SHP77 (cell line): Measurements from ENCODE around the gene EIF1AD.
"Not testable (repeated sequence)": the region's sequence is repeated elsewhere in the genome, so short reads cannot be mapped to it uniquely, and the experiment has no call there.

Experiments used
- DNase-seq, 2 experiments: peaks; one replicate each; lab custom pipeline; 2025; lab: John Stamatoyannopoulos, UW

EIF1AD gene

DNA sequence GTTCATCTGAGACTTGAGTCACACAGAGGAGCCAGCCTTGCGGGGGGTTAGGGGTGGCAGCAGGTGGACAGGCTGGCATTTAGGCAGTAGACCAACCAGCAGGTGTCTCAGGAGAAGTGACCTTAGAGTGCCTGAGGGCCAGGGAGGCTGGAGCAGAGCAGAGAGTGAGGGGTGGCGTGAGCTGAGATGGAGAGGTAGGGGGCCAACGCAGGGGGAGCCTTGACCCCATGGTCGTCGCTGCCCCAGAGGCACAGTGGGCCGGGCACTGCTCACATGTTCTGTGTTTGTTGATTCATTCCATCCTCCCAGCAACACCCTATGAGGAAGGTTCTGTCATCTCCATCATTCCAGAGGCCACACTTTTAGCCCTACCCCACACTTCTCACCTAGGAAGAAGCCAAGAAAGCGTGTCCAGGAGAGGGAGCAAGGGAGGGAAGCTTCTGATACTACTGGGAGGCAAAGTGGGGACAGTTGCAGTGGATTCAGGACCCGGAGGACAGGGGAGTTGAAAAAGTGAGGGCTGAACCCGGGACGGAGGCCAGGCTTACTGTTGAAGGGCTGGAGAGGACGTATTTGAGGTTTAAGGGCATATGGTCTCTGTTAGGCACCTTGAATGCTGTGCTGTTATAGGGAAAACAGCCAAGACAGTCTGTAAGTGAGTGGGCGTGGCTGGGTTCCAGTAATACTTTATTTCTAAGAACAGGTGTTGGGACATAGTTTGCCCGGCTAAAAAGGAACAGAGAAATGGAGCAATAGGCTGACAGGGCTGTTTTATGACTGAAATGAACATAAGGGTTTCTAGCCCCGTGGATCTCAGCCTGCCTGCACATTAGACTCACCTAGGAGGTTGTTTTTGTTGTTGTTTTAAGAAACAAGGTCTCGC is 33.1 kb downstream of the EIF1AD start:
- DNase-seq: no peak

DNA sequence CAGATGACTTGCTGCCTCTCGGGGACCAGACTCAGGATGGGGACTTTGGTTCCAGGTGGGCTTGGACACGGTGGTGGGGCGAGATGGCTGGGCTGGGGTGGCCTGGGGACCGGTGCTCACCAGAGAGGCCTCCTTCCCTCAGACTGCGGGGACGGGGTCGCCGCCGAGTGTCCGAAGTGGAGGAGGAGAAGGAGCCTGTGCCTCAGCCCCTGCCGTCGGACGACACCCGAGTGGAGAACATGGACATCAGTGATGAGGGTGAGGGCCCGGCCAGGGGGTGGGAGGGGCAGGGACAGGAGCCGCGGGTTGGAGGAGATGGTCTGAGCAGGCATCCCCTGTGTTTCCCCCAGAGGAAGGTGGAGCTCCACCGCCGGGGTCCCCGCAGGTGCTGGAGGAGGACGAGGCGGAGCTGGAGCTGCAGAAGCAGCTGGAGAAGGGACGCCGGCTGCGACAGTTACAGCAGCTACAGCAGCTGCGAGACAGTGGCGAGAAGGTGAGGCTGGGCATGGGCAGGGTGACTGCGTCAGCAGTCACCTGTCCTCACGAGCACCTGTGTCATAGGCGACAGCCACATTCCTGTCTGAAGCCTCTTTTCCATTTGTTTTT is 34.5 kb downstream of the EIF1AD start:
- no peak for DNase-seq

- no peak for DNase-seq
These were observed 35.8 kb downstream of the EIF1AD start for GRCh38 chr11:65965986-65966762.

GRCh38 chr11:65964906-65965305 is 37.1 kb downstream of the EIF1AD start:
- no peak for DNase-seq

DNA sequence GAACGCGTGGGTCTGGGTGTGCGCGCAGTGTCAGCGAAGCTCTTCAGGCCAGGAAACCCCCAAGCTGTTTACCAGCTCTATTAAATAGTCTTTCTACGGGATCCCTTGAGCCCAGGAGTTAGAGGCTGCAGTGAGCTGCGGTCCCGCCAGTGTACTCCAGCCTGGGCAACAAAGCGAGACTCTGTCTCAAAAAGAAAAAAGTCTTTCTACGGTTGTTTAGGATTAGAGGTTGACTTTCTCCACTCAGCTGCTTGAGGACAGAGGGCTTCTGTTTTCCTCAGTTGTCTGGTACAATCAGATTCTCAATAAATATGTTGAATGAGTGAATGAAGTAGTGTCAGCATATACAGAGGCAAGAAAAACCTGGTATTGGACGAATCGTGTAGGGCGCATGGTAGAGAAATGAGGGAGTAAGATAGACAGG is 39.8 kb downstream of the EIF1AD start:
- no peak for DNase-seq

- peak; percentile 95 to 97 for DNase-seq
These were observed 40.5 kb downstream of the EIF1AD start, which contains the start of gene SART1 for GRCh38 chr11:65961267-65962140. SART1 (plus strand) TSS chr11:65961734; CDS start chr11:65961781, 47 bp downstream.

- DNase-seq: no peak
These were observed 41.1 kb downstream of the EIF1AD start for GRCh38 chr11:65960824-65961266.

GRCh38 chr11:65958774-65959420 is 43.1 kb downstream of the EIF1AD start:
- DNase-seq: no peak

DNA sequence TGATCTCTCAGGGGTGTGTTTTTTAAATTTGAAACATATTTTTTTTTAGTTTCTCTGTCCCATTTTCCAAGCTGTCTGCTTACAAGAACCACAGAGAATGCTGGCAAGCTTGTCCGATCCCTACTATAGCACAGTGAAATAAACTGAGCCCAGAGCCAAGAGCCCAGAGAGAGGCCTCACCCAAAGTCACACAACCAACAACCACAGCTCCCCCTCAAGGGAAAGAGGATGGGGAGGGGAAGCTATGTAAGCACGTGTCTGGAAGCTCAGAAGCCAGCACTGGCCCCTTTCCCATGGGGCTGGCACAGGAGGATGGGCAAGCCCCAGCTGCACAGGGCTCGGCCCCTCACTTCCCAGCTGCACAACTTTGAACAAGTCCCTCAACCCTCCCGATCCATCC is 43.7 kb downstream of the EIF1AD start:
- no peak for DNase-seq

DNA sequence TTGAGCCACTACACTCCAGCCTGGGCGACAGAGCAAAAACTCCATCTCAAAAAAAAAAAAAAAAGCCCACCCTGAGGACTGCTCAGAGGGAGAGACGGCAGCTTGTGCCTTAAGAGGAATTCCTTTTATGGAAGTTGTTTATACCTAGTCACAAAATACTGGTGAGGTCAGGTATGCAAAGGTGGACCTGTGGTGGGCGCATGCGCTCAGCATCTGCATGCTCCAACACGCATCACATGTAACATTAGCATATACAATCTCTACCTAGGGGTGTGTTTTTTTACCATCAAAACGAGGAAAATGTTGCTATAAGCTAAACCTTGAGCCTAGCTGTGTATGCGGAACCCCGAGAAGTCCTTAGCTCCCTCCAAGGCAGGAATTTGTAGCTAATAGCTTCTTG is 47.2 kb downstream of the EIF1AD start:
- no peak for DNase-seq

DNA sequence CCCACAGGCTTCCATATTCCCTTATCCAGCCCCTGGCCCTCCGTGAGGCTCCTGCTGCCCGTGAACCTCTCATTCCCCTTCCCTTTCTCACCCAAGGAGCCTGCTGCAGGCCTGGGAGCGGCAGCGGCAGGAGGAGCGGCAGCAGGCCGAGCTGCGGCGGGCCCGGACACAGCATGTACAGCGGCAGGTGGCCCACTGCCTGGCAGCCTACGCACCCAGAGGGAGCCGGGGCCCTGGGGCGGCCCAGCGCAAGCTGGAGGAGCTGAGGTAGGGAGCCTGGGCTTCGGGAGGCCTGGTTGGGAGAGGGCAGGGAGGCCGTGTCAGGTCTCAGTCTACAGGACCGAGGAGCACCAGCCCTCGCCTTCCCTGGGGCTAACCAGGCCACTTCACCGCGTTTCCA is 48.5 kb downstream of the EIF1AD start:
- DNase-seq: no peak

- no peak for DNase-seq
These were observed 49.9 kb downstream of the EIF1AD start for GRCh38 chr11:65952052-65952521.

- not testable (repeated sequence) for DNase-seq
These were observed 50.3 kb downstream of the EIF1AD start for GRCh38 chr11:65951641-65952040.

GRCh38 chr11:65950711-65951110 is 51.2 kb downstream of the EIF1AD start:
- not testable (repeated sequence) for DNase-seq

DNA sequence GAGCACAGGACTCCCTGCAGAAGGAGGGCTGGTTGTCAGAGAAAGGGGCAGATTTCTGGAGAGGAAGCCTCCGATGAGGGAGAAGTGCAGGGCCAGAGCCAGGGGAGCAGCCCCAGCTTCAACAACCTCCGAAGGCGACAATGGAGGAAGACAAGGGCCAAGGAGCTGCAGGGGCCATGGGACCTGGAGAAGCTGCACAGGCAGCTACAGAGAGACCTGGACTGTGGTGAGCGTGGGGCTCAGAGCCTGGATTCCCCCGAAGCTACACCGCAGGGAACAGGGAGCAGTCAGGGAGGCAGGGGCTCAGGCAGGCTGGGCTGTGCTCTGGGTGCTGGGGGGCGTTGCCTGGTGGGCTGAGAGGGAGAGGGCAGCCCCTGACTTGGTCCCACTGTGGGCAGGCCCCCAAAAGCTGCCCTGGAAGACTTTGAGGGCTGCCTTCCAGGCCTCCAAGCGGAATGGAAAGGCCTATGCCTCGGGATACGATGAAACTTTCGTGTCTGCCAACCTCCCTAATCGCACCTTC is 54.3 kb downstream of the EIF1AD start:
- DNase-seq: no peak

DNA sequence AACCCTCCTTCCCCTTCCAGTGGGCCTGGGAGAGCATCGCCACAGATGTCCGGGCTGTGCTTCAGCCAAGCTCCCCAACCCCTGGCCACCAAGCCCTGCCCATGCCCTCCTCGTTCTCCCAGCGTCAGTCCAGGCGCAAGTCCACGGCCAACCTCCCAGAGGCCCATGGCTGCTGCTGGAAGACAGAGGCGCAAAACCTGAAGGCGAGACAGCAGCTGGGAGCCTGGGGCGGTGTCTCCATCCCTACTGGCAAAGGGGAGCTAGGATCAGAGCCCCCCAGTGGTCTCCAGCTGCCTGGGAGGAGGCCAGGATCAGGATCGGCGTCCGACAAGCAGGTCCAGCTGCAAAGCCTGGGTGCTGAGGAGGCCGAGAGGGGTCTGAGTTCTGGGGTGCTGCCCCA is 54.8 kb downstream of the EIF1AD start:
- no peak for DNase-seq

DNA sequence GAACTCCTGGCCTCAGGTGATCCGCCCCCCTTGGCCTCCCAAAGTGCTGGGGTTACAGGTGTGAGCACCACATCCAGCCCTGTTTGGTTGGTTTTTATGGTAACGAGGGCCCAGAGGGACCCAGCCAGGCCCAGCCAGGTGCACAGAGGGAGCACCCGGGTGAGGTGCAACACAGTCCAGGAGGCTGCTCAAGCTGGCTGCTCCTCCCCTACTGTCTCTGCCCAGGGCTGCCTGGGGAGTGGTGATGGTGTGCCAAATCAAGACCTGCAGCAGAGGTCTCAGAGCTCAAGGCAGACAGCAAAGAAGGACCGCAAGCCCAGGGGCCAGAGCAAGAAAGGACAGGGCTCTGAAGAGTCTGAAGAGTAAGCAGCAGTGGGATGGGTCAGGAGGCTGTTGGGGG is 55.3 kb downstream of the EIF1AD start:
- DNase-seq: no peak
